ENCODE data around the gene MAPT.

Gene MAPT

GRCh38 chr17:45863857-45864654 lies 30.3 kb upstream of the MAPT start:
- TF ChIP-seq TAF1 (IDR thresholded peaks at IDR 0.05; ENCODE audit: borderline replicate concordance, low read depth, low read length) (no peak), POLR2A (IDR thresholded peaks at IDR 0.05; ENCODE audit: low read depth, low read length) (no peak), POLR2AphosphoS5 (IDR thresholded peaks at IDR 0.05; ENCODE audit: low read depth, low read length) (no peak)
- DNase-seq (ENCODE audit: insufficient read length): no peak
- no peak for FAIRE-seq

DNA sequence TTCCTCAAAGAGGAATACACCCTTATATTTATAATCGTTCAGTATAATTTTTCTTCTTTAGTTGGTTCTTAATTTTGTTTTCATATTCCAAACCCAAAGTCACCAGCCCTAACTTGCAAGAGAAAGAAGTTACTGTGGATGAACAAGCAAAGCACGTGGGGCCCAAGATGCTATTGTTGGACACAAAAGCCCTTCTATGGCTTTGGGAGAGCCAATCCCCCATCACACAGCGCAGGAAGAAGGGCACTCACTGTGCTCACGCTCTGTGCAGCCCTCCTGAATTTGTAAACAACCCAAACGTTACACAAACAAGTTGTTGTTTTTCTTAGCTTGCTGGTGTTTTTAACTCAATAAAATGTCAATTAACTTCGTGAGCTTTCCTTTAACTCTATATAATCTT lies 27.2 kb upstream of the MAPT start:
- TF ChIP-seq TAF1 (IDR thresholded peaks at IDR 0.05; ENCODE audit: borderline replicate concordance, low read depth, low read length): no peak
- no peak for TF ChIP-seq POLR2A (IDR thresholded peaks at IDR 0.05; ENCODE audit: low read depth, low read length)
- TF ChIP-seq POLR2AphosphoS5 (IDR thresholded peaks at IDR 0.05; ENCODE audit: low read depth, low read length): no peak
- FAIRE-seq: no peak
- DNase-seq (ENCODE audit: insufficient read length): no peak

- DNase-seq (ENCODE audit: insufficient read length) (no peak), FAIRE-seq (no peak)
- no peak for TF ChIP-seq TAF1 (IDR thresholded peaks at IDR 0.05; ENCODE audit: borderline replicate concordance, low read depth, low read length)
- TF ChIP-seq POLR2A (IDR thresholded peaks at IDR 0.05; ENCODE audit: low read depth, low read length): no peak
- TF ChIP-seq POLR2AphosphoS5 (IDR thresholded peaks at IDR 0.05; ENCODE audit: low read depth, low read length): no peak
Observed at GRCh38 chr17:45867702-45868101, 26.7 kb upstream of the MAPT start.

DNA sequence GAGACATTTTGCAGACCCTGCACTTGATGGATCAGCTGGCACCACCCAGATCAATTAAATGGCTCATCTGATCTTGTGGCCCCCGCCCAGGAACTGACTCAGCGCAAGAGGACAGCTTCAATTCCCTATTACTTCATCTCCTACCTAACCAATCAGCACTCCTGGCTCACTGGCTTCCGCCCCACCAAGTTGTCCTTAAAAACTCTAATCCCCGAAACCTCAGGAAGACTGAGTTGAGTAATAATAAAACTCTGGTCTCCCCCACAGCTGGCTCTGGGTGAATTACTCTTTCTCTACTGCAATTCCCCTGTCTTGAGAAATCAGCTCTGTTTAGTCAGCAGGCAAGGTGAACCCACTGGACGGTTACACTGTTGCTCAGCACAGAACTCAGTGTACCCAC lies 26.1 kb upstream of the MAPT start:
- DNase-seq (ENCODE audit: insufficient read length) (no peak), FAIRE-seq (no peak)
- no peak for TF ChIP-seq TAF1 (IDR thresholded peaks at IDR 0.05; ENCODE audit: borderline replicate concordance, low read depth, low read length)
- TF ChIP-seq POLR2A (IDR thresholded peaks at IDR 0.05; ENCODE audit: low read depth, low read length): no peak
- no peak for TF ChIP-seq POLR2AphosphoS5 (IDR thresholded peaks at IDR 0.05; ENCODE audit: low read depth, low read length)

DNA sequence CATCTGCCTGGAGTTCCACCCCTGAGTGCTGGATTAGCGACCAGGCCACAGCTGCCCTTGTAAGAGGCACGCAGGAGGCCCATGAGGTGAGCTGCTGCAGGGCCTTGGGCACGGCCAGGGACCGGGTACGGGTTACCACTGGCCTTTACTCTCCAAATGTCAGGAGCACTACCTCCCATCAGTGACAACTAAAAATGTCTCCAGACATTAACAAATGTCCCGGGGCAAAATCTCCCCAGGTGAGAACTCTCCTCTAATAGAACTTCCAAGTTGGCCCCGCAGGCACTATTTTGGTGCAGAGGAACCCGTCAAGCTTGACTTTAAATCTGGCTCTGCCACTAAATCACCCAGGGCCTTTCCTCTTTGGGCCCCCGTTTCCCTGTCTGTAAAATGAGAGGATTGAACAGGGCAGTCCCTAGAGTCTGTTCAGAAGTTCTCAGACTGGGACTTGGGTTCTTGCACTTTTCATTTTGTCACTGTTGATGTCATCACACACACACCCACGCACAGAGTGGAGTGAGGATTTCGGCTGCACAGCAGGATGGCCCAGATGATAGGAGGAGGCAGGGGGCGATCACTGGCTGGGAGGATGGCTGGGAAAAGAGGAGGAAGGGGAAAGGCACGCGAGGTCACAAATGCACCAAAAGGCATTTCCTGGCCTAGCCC lies 24.5 kb upstream of the MAPT start:
- FAIRE-seq (no peak), DNase-seq (ENCODE audit: insufficient read length) (no peak)
- TF ChIP-seq POLR2A (IDR thresholded peaks at IDR 0.05; ENCODE audit: low read depth, low read length) (no peak), TAF1 (IDR thresholded peaks at IDR 0.05; ENCODE audit: borderline replicate concordance, low read depth, low read length) (no peak), POLR2AphosphoS5 (IDR thresholded peaks at IDR 0.05; ENCODE audit: low read depth, low read length) (no peak)

- no peak for FAIRE-seq
- TF ChIP-seq TAF1 (IDR thresholded peaks at IDR 0.05; ENCODE audit: borderline replicate concordance, low read depth, low read length): no peak
- TF ChIP-seq POLR2AphosphoS5 (IDR thresholded peaks at IDR 0.05; ENCODE audit: low read depth, low read length): no peak
- TF ChIP-seq POLR2A (IDR thresholded peaks at IDR 0.05; ENCODE audit: low read depth, low read length): no peak
- DNase-seq (ENCODE audit: insufficient read length): no peak
Observed at GRCh38 chr17:45870342-45870974, 23.9 kb upstream of the MAPT start.

- TF ChIP-seq POLR2AphosphoS5 (IDR thresholded peaks at IDR 0.05; ENCODE audit: low read depth, low read length) (no peak), TAF1 (IDR thresholded peaks at IDR 0.05; ENCODE audit: borderline replicate concordance, low read depth, low read length) (no peak)
- DNase-seq (ENCODE audit: insufficient read length) (no peak), FAIRE-seq (no peak)
Observed at GRCh38 chr17:45871718-45872117, 22.6 kb upstream of the MAPT start.

DNA sequence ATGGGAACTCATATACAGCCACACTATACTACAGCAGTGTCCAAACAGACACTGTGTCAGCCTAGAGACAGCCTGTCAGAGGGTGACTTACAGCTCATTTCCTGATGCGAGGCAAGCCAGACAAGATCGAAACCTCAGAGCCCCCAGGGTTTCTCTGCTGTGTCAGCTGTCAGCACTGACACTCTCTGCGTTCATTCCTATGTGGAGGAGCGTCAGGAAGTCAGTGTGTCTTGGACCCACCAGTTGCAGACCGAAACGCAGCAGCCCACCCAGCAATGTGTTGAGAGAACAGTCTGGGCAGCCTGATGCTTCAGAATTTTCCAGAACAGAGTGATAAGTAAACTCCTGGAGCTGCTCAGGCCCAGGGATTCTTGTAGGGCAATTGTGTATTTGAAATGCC lies 20.6 kb upstream of the MAPT start:
- FAIRE-seq (no peak), DNase-seq (ENCODE audit: insufficient read length) (no peak)
- TF ChIP-seq POLR2AphosphoS5 (IDR thresholded peaks at IDR 0.05; ENCODE audit: low read depth, low read length): no peak
- no peak for TF ChIP-seq POLR2A (IDR thresholded peaks at IDR 0.05; ENCODE audit: low read depth, low read length)
- no peak for TF ChIP-seq TAF1 (IDR thresholded peaks at IDR 0.05; ENCODE audit: borderline replicate concordance, low read depth, low read length)

DNA sequence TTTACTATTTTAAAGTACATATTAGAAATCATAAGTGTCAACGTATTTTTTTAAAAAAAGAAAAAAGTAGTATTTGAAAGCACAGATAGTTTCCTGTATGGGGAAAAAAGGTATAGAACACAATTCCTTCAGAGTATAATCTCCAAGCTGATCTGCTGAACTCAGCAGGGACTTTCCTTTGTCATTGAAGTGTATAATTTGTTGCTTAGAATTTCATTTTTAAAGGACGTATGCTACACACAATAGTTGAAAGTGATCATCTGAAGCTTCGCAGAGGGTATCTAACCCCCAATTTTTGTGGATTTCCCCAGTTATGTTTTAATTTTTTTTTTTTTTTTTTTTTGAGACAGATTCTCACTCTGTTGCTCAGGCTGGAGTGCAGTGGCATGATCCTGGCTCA lies 20.2 kb upstream of the MAPT start:
- TF ChIP-seq TAF1 (IDR thresholded peaks at IDR 0.05; ENCODE audit: borderline replicate concordance, low read depth, low read length) (no peak), POLR2AphosphoS5 (IDR thresholded peaks at IDR 0.05; ENCODE audit: low read depth, low read length) (no peak), POLR2A (IDR thresholded peaks at IDR 0.05; ENCODE audit: low read depth, low read length) (no peak)
- FAIRE-seq (no peak), DNase-seq (ENCODE audit: insufficient read length) (no peak)

- FAIRE-seq (no peak), DNase-seq (ENCODE audit: insufficient read length) (no peak)
- no peak for TF ChIP-seq POLR2A (IDR thresholded peaks at IDR 0.05; ENCODE audit: low read depth, low read length)
- TF ChIP-seq POLR2AphosphoS5 (IDR thresholded peaks at IDR 0.05; ENCODE audit: low read depth, low read length): no peak
- TF ChIP-seq TAF1 (IDR thresholded peaks at IDR 0.05; ENCODE audit: borderline replicate concordance, low read depth, low read length): no peak
Observed at GRCh38 chr17:45876539-45876938, 17.8 kb upstream of the MAPT start.

GRCh38 chr17:45877467-45877866 lies 16.9 kb upstream of the MAPT start:
- FAIRE-seq: no peak
- no peak for TF ChIP-seq POLR2A (IDR thresholded peaks at IDR 0.05; ENCODE audit: low read depth, low read length)
- no peak for TF ChIP-seq POLR2AphosphoS5 (IDR thresholded peaks at IDR 0.05; ENCODE audit: low read depth, low read length)
- no peak for TF ChIP-seq TAF1 (IDR thresholded peaks at IDR 0.05; ENCODE audit: borderline replicate concordance, low read depth, low read length)

More at GRCh38 chr17:45877467-45877866, 16.9 kb upstream of the MAPT start:
- no peak for DNase-seq (ENCODE audit: insufficient read length)
